ENCODE results near the gene ANAPC13. TPM values are rescaled to one million over a fixed set of nuclear protein-coding genes. Genes with fewer than 3 reads are reported as not detected.

ANAPC13 gene
- polyA plus RNA-seq, 1 of the 3 experiments (the other 2 are of a cell fraction), result 63.5 TPM

- Histone ChIP-seq H2AFZ (ENCODE audit: low read depth) (no peak overlapping the region), H3K9me2 (no peaks in the 10 kb centered on the region), H3K4me2 (no peak overlapping the region), H4K20me1 (ENCODE audit: insufficient read depth) (no peaks in the 10 kb centered on the region), H3K27ac (ENCODE audit: low read depth in 2 of 2, low read length in 1 of 2) (no peak overlapping the region), H3K27me3 (ENCODE audit: insufficient read depth) (no peaks in the 10 kb centered on the region), H3K79me2 (ENCODE audit: insufficient read depth) (peaks cover 35% of the 10 kb centered on the region; the same call in 1 of the 2 replicates), H3K4me1 (ENCODE audit: control insufficient read depth in 1 of 2, insufficient read depth in 2 of 2, low read depth in 1 of 2, low read length in 1 of 2) (no peaks in the 10 kb centered on the region), H3K36me3 (replicated peaks in 1 of 2; ENCODE audit: control insufficient read depth in 1 of 2, insufficient read depth in 2 of 2, low read length in 1 of 2) (peaks cover 0 to 7% of the 10 kb centered on the region in 2 experiments), H3K4me3 (ENCODE audit: low read depth in 2 of 2, low read length in 1 of 2) (no peak overlapping the region), H3K9me3 (peaks cover 11% of the 10 kb centered on the region), H3K9ac (no peak overlapping the region), H3F3A (replicated peaks; ENCODE audit: insufficient read depth) (peaks cover 4% of the 10 kb centered on the region)
- TF ChIP-seq FOXM1 (IDR thresholded peaks at IDR 0.05; ENCODE audit: low read depth) (no peak), USF1 (IDR thresholded peaks at IDR 0.05; ENCODE audit: borderline replicate concordance, low read depth) (no peak), POLR2AphosphoS5 (IDR thresholded peaks at IDR 0.05; ENCODE audit: low read depth, low read length) (no peak), YY1 (IDR thresholded peaks at IDR 0.05; ENCODE audit: low read depth) (no peak), FOSL2 (IDR thresholded peaks at IDR 0.05; ENCODE audit: borderline replicate concordance, low read depth) (no peak), EZH2phosphoT487 (IDR thresholded peaks at IDR 0.05; ENCODE audit: borderline replicate concordance, low read depth) (no peak), RFX5 (IDR thresholded peaks at IDR 0.05; ENCODE audit: low read length) (no peak), NRF1 (IDR thresholded peaks at IDR 0.05; ENCODE audit: low read depth, low read length) (no peak), SMC3 (IDR thresholded peaks at IDR 0.05; ENCODE audit: low read depth, low read length) (no peak), RAD21 (IDR thresholded peaks at IDR 0.05; ENCODE audit: low read length) (no peak), RCOR1 (IDR thresholded peaks at IDR 0.05; ENCODE audit: low read length) (no peak)
- WGBS (ENCODE audit: low lambda C conversion rate), result 100% methylated on average over 1 of the region's 1 CpG
- no peak for DNase-seq
- ChIA-PET CTCF (interaction anchor here (1.0 kb wide), 1 partner anchor 75 kb away, joined by 3 read pairs; no protein-coding TSS in a partner anchor), POLR2A (no interaction called here)
These were observed 40.5 kb upstream of the ANAPC13 start for GRCh38 chr3:134526319-134526718.

- Histone ChIP-seq H3K27ac (ENCODE audit: low read depth in 2 of 2, low read length in 1 of 2) (no peak overlapping the region), H3K9ac (no peak overlapping the region), H3K4me3 (ENCODE audit: low read depth in 2 of 2, low read length in 1 of 2) (no peak overlapping the region), H3F3A (replicated peaks; ENCODE audit: insufficient read depth) (peaks cover 6% of the 10 kb centered on the region), H3K36me3 (replicated peaks in 1 of 2; ENCODE audit: control insufficient read depth in 1 of 2, insufficient read depth in 2 of 2, low read length in 1 of 2) (peaks cover 0 to 11% of the 10 kb centered on the region in 2 experiments), H3K4me1 (ENCODE audit: control insufficient read depth in 1 of 2, insufficient read depth in 2 of 2, low read depth in 1 of 2, low read length in 1 of 2) (no peaks in the 10 kb centered on the region), H3K79me2 (ENCODE audit: insufficient read depth) (peaks cover 33% of the 10 kb centered on the region; the same call in 1 of the 2 replicates), H4K20me1 (ENCODE audit: insufficient read depth) (no peaks in the 10 kb centered on the region), H3K9me3 (peaks cover 12% of the 10 kb centered on the region), H2AFZ (ENCODE audit: low read depth) (no peak overlapping the region), H3K9me2 (no peaks in the 10 kb centered on the region), H3K27me3 (ENCODE audit: insufficient read depth) (no peaks in the 10 kb centered on the region), H3K4me2 (no peak overlapping the region)
- CTCF ChIA-PET, result interaction anchor here (1.0 kb wide), 1 partner anchor 76 kb away, joined by 3 read pairs; no protein-coding TSS in a partner anchor
- POLR2A ChIA-PET, result no interaction called here
- DNase-seq, result no peak
- TF ChIP-seq SIN3A (IDR thresholded peaks at IDR 0.05; ENCODE audit: borderline replicate concordance, low read depth, low read length) (no peak), NRF1 (IDR thresholded peaks at IDR 0.05; ENCODE audit: low read depth, low read length) (no peak), CHD2 (IDR thresholded peaks at IDR 0.05; ENCODE audit: low read length, partially characterized antibody) (no peak), MEF2A (IDR thresholded peaks at IDR 0.05; ENCODE audit: borderline replicate concordance, low read depth) (no peak), REST (IDR thresholded peaks at IDR 0.05; ENCODE audit: low read depth, low read length) (no peak), RXRA (IDR thresholded peaks at IDR 0.05; ENCODE audit: borderline replicate concordance, low read depth) (no peak), TEAD4 (IDR thresholded peaks at IDR 0.05; ENCODE audit: borderline replicate concordance, insufficient read depth) (no peak)
These were observed 39.5 kb upstream of the ANAPC13 start for GRCh38 chr3:134525293-134525692.
